ENCODE measurements around the gene MED31.
"Not testable (repeated sequence)": the region's sequence is repeated elsewhere in the genome, so short reads cannot be mapped to it uniquely, and the experiment has no call there.

MED31 gene

DNA sequence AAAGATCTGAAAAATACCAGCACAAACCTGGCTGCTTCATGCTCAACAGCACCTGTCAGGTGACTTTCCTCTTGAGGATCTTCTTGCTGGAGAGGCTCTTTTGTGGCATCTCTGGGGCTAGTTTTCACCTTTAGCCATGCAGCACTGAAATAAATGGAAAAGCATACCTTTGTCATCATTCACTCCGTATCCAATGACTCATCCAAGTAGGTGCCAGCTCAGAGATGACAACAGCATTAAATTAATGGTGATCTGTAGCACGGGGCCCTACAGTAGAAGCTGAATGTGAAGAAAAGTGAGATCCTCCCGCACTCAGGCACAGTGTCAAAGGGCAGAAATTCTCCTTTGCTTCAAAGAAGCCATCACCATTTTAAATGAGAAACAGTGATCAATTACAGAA, 43.1 kb downstream of the MED31 start:
- DNase-seq = no peak

DNA sequence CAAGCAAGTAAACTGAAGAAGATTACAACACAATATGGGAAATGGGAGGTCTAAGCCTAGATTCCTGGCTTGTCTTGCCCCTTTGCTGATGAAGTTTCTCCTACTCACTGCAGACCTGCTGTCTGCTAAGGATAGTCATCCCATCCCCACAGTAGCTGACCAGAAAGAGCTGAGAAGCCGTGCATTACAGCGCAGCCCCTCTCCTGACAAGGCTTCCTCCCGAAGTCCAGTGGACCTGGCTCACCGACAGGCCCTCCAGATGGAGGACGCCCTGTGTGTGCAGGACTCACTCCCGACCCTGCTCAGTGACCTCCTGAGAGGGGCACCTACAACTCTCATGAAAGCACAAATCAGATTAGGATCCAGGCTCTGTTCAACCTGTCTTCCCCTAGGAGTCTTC, 46.3 kb downstream of the MED31 start:
- no peak for DNase-seq

DNA sequence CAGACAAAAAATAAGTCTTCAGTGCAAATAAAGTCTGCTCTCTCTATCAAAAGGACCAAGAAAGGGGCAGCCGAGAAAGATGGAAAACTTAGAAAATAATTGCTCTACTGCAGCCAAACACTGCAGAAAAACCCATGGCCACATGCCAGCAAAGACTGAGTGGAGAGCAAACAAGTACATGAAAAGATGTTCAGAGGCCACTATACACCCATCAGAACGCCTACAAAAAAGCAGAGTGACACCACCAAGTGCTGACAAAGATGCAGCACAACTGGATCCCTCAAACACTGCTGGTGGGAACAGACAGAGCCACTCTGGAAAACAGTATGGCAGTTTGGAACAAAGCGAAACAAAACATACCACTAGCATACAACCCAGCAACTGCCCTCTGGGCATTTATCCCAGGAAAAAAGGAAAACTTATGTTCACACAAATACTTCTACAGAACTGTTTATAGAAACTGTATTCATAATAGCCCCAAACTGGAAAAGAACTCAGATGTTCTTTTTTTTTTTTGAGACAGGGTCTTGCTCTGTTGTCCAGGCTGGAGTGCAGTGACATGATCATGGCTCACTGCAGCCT, 47.6 kb downstream of the MED31 start:
- DNase-seq = peak; percentile 1

DNA sequence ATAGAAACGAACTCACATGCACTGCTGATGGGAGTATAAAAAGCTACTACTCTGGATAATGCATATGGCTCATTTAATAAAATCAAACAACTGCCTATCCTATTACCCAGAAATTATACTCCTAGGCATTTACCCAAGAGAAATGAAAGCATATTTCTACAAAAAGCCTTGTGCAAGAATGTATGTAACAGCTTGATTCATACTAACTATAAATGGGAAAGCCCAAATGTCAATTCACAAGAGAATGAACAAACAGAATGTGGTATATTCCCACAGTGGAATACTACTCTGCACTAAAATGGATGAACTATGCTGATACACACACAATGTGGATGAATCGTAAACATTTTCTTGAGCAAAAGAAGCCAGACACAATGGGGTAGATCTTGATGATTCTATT, 49.3 kb downstream of the MED31 start:
- no peak for DNase-seq

DNA sequence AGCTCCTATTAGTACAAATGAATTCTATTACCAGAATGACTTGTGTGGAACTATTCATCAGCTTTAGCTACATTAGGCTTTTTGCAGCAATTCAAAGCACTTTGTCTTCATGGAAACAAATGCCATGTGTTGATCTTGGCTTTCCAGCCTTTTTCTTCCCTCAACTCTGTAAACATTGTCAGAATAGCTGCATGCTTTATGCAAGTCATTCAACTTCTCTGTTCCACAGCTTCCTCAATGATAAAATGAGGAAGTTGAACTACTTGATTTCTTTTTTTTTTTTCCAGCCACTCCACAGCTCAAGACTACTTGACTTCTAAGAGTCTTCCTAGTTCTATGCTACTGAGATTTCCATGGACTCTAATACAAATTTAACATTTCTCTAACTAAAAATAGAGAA, 52.0 kb downstream of the MED31 start:
- DNase-seq = no peak

DNA sequence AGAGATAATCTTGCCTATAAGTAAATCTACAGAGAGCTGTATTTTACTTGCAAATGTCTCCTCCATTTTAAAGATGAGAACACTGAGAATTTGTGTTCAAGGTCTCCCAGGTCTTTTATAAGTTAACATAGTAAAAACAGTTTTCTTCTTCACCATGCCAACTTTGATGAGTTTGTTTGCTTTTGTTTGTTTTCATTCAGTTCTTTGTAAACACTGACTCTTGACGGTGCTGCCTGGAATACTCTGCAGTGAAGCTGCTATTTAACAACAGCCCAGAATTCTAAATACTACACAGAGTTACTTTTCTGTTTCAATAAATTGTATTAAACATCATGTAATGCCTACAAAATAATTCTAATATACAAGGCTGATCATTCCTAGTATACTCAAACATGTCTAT, 53.7 kb downstream of the MED31 start:
- DNase-seq = no peak

DNA sequence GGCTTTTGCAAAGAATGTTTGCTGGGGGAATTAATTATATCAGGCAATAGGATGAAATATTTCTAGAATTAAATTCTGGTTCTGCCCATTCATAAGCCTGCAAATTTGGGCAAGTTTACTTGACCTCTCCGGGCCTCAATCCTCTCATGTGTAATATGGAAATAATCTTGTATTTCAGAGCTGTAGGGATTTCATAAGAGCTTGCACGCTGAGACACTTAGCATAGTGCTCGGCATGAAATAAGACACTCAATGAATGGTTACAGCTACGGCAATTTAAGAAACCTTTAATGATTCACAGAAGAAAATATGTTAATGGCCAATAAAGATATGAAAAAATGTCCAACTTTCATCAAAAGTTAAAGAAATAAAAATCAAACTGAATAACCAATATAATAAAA, 54.5 kb downstream of the MED31 start:
- DNase-seq = no peak

DNA sequence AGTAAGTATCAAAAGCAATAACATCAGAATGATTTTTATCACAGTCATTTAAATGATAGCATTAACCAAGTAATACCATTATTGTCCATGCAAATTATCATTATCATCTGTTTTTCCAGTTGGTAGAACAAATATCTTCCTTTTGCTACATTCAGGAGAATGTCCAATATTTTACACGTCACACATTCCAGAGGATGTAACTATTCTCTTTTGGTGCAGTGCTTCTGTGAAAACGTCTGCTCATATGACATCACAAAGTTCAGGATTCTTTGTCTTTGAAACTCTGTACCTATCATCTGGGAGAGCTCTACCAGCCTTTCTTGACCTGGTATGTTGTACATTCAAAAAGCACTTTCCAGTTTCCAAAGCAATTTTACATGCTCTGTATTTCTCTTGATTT, 54.9 kb downstream of the MED31 start:
- DNase-seq = no peak

DNA sequence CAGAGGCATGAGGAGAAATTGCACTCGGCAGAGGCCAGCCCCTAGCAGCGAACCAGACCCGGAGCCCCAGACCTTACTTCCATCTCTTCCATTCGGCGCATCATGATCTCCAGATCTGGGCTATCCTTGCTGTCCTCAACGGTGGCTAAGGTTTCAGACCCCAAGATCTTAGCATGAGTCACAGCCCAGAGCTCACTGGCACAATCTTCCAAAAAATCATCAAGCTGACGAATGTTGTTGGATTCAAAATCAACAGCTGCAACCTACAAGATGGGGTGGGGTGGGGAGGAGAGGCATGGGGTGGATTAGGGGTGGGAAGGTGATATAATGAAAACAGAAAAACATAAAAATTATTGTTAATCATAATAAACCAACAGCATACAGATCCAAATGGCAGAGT, 55.3 kb downstream of the MED31 start:
- DNase-seq = no peak

DNA sequence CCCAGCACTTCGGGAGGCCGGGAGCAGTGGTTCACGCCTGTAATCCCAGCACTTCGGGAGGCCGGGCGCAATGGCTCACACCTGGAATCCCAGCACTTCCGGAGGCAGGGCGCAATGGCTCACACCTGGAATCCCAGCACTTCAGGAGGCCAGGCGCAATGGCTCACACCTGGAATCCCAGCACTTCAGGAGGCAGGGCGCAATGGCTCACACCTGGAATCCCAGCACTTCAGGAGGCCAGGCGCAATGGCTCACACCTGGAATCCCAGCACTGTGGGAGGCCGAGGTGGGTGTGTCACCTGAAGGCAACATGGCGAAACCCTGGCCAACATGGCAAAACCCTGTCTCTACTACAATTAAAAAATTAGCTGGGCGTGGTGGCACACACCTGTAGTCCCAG, 58.0 kb downstream of the MED31 start:
- not testable (repeated sequence) for DNase-seq

Data from NCI-H2029 (cell line).